Endothelial cell of umbilical vein (primary cell): ENCODE data around the gene HKDC1. TPM values are rescaled to one million over a fixed set of nuclear protein-coding genes. Genes with fewer than 3 reads are reported as not detected.

Experiments used
- BruUV-seq: library from RNA; stranded (reverse); fragments of 400-500 nt; replicated peaks from 2 replicates; lab custom pipeline; 2021; lab: Mats Ljungman, UMichigan
- CTCF ChIA-PET: fragments of 300-600, 350-600 bp; sonication (Branson Sonifier 250); formaldehyde crosslinking; loops from one replicate; lab custom pipeline; 2021; ENCODE audit warnings: antibody characterized with exemption, inconsistent platforms; lab: Charles Lee
- POLR2A ChIA-PET: fragments of 300-600, 350-600 bp; sonication (Branson Sonifier 250); formaldehyde crosslinking; loops from one replicate; lab custom pipeline; 2021; ENCODE audit warnings: antibody characterized with exemption, inconsistent platforms; lab: Charles Lee
- DNase-seq: peaks from one replicate; pipeline ENCODE4 v3.0.0-alpha.2; 2011; ENCODE audit warnings: low read depth, low spot score
- FAIRE-seq: peaks from 2 replicates; lab custom pipeline; 2011; peaks lifted over from hg19 to GRCh38; lab: Jason Lieb, UNC
- H2AFZ ChIP-seq: 2 replicates; pipeline ENCODE4 v1.6.0; 2012; ENCODE audit warnings: low read depth, low read length, control low read depth, inconsistent platforms
- H3K27ac ChIP-seq: 2 replicates; pipeline ENCODE4 v1.5.1; 2011; ENCODE audit warnings: low read depth, mild to moderate bottlenecking, control low read depth, low read length, moderate library complexity; ENCODE audit not compliant: insufficient read depth
- H3K27me3 ChIP-seq, 2 experiments: 2 replicates each; pipeline versions ENCODE4 v1.6.0 to v1.6.1; 2011; ENCODE audit warnings: low read length in 2 of 2, mixed read lengths in 1 of 2; ENCODE audit not compliant: control insufficient read depth in 2 of 2, insufficient read depth in 2 of 2
- H3K36me3 ChIP-seq, 2 experiments: 2 replicates in 1 of 2; 3 replicates in 1 of 2; pipeline ENCODE4 v1.5.1; 2011; ENCODE audit warnings: low read length in 2 of 2, mild to moderate bottlenecking in 1 of 2, moderate library complexity in 1 of 2; ENCODE audit not compliant: control insufficient read depth in 2 of 2, insufficient read depth in 2 of 2; ENCODE audit errors: extremely low read depth in 1 of 2
- H3K4me1 ChIP-seq: 3 replicates; pipeline ENCODE4 v1.5.1; 2011; ENCODE audit warnings: mild to moderate bottlenecking, low read length; ENCODE audit not compliant: control insufficient read depth, insufficient read depth; ENCODE audit errors: extremely low read depth
- H3K4me2 ChIP-seq: 2 replicates; pipeline ENCODE4 v1.6.1; 2011; ENCODE audit warnings: low read length, control low read depth, mixed read lengths; ENCODE audit not compliant: insufficient read depth
- H3K4me3 ChIP-seq, 3 experiments: fragments of 200-600 bp in 1 of 3; sonication (generic), shearing (Covaris generic) in 1 of 3; replicated peaks in 1 of 3; 2 replicates each; pipeline ENCODE4 v1.5.1; 2011 to 2016; ENCODE audit warnings: control low read depth in 3 of 3, low read length in 3 of 3, mild to moderate bottlenecking in 2 of 3, inconsistent platforms in 1 of 3, low read depth in 1 of 3, moderate library complexity in 1 of 3; ENCODE audit not compliant: insufficient read depth in 1 of 3
- H3K79me2 ChIP-seq: 2 replicates; pipeline ENCODE4 v1.6.0; 2012; ENCODE audit warnings: low read length, inconsistent platforms; ENCODE audit not compliant: control insufficient read depth, insufficient read depth
- H3K9ac ChIP-seq: replicated peaks from 2 replicates; pipeline ENCODE3; 2011; ENCODE audit warnings: low read length, control low read depth; ENCODE audit not compliant: insufficient read depth; ENCODE audit errors: extremely low read depth
- H3K9me1 ChIP-seq: replicated peaks from 3 replicates; pipeline ENCODE4 v1.6.0; 2011; ENCODE audit warnings: mild to moderate bottlenecking, low read length; ENCODE audit not compliant: control insufficient read depth, insufficient read depth; ENCODE audit errors: extremely low read depth
- H3K9me3 ChIP-seq: replicated peaks from 2 replicates; pipeline ENCODE4 v1.5.1; 2012; ENCODE audit warnings: low read length, inconsistent platforms; ENCODE audit not compliant: control insufficient read depth, insufficient read depth
- H4K20me1 ChIP-seq: replicated peaks from 2 replicates; pipeline ENCODE3; 2011; ENCODE audit warnings: mild to moderate bottlenecking, low read length; ENCODE audit not compliant: control insufficient read depth, insufficient read depth; ENCODE audit errors: extremely low read depth
- EZH2 ChIP-seq: IDR thresholded peaks from 2 replicates; pipeline ENCODE4 v1.6.1; 2012; ENCODE audit warnings: borderline replicate concordance, low read depth, mild to moderate bottlenecking, moderate library complexity, low read length, inconsistent platforms; ENCODE audit not compliant: severe bottlenecking
- FOS ChIP-seq: IDR thresholded peaks from 2 replicates; pipeline ENCODE4 v1.6.1; 2011; ENCODE audit warnings: mild to moderate bottlenecking, low read length, moderate library complexity, borderline replicate concordance; ENCODE audit not compliant: insufficient read depth
- GATA2 ChIP-seq: IDR thresholded peaks from 2 replicates; pipeline ENCODE4 v1.7.0; 2011; ENCODE audit warnings: low read depth, mild to moderate bottlenecking, moderate library complexity, mixed read lengths, low read length; ENCODE audit not compliant: insufficient read length, insufficient read depth
- JUN ChIP-seq: IDR thresholded peaks from 2 replicates; pipeline ENCODE4 v1.6.1; 2011; ENCODE audit warnings: borderline replicate concordance, low read depth; ENCODE audit not compliant: insufficient read length, insufficient read depth
- MYC ChIP-seq: IDR thresholded peaks from one replicate; pipeline ENCODE4 v1.6.1; 2011; ENCODE audit warnings: mild to moderate bottlenecking, low read depth, low read length
- POLR2A ChIP-seq: IDR thresholded peaks from 2 replicates; pipeline ENCODE4 v1.6.1; 2012; ENCODE audit warnings: low read depth, mild to moderate bottlenecking, control low read depth, low read length
- POLR2AphosphoS5 ChIP-seq: IDR thresholded peaks from 2 replicates; pipeline ENCODE4 v1.6.1; 2012; ENCODE audit warnings: low read depth, mild to moderate bottlenecking, control low read depth, low read length, moderate library complexity; ENCODE audit not compliant: insufficient read depth
- dilution Hi-C: fragments of 300-500 bp; cut with MboI; formaldehyde crosslinking; loops from one replicate; pipeline ENCODE4 v1.15.0; 2019; ENCODE audit warnings: low sequenced_read_pairs; ENCODE audit not compliant: extremely low pct_ligation_motif_present
- intact Hi-C: fragments of 100-400 bp; cut with micrococcal nuclease; formaldehyde crosslinking; loops from one replicate; pipeline ENCODE4 v1.10.0; 2022
- polyA plus RNA-seq, 4 experiments: library from polyadenylated mRNA; depleted of rRNA in 3 of 4; stranded (reverse) in 3 of 4; unstranded in 1 of 4; fragments of >200 nt; gene quantifications; 2 replicates each; pipeline versions ENCODE4 v1.2.1 to v1.2.3, GENCODE V29; 2011 to 2012; ENCODE audit warnings: missing spikeins in 1 of 4
- total RNA-seq: library from RNA; stranded (reverse); gene quantifications from 2 replicates; pipeline ENCODE4 v1.2.3, GENCODE V29; 2021
- TF ChIP-seq, protein P1 (sequence below): IDR thresholded peaks from 2 replicates; pipeline ENCODE4 v1.6.1; 2011; ENCODE audit not compliant: insufficient read depth, insufficient read length
- TF ChIP-seq, protein P2 (sequence below), 2 donors: IDR thresholded peaks; 1 replicate in 1 of 2; 2 replicates in 1 of 2; pipeline ENCODE4 v1.5.1; 2011; ENCODE audit warnings: low read length in 2 of 2, mild to moderate bottlenecking in 2 of 2, moderate library complexity in 2 of 2, control low read depth in 1 of 2, inconsistent platforms in 1 of 2, low read depth in 1 of 2; ENCODE audit not compliant: insufficient read depth in 1 of 2; ENCODE audit errors: extremely low read depth in 1 of 2

Gene HKDC1
- total and polyA plus RNA-seq, 2 donors (not counting 3 experiments of a cell fraction or from before 2014, with no cell fraction given): not detected

DNA sequence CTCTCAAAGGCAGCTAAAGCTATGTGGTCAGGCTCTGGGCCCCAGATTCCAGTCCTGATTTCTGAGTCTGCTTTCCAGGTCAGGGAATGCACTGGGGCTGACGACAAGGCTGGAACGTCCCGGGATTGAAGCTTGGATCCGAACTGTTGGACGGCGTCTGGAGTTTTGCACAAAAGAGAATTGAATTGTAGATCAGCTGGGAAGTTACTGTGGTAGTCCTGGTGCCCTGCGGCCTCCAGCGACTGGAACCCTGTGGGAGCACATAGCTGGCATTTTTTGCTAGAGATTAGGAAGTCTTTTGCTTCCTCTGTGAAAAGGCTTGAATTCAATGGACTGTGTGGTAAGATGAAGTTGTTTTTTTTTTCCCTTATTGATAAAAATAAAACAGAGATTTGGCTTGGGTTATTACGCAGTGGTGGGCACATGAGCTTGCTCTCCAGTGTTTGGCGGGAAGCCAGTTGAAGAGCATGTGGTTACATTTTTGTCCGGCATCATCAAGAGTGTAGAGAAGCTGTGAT, 58.4 kb downstream of the HKDC1 start, which contains the start of gene HK1:
Gene HK1 (plus strand): TSS at position 51 of the 518 bp plus-strand sequence.
- ChIA-PET CTCF (interaction anchor here (0.6 to 1.4 kb wide), 7 partner anchors 12 to 114 kb away, joined by 3 to 5 read pairs (median 3); no protein-coding TSS in a partner anchor), POLR2A (no interaction called here)
- Histone ChIP-seq H2AFZ (peak within 1 kb of the TSS; percentile 87), H3K36me3 (no peaks in the 10 kb centered on the region), H3K27ac (no peak within 1 kb of the TSS), H3K9me1 (no peaks in the 10 kb centered on the region), H3K79me2 (no peaks in the 10 kb centered on the region), H3K4me1 (peaks cover 7% of the 10 kb centered on the region), H3K9ac (no peak within 1 kb of the TSS), H4K20me1 (no peaks in the 10 kb centered on the region), H3K9me3 (no peaks in the 10 kb centered on the region), H3K4me3 (no peak within 1 kb of the TSS), H3K27me3 (peaks cover 0 to 2% of the 10 kb centered on the region in 2 experiments), H3K4me2 (peak within 1 kb of the TSS; percentile 30)
- intact Hi-C loops: no loop called here
- FAIRE-seq: no peak
- dilution Hi-C loops: no loop called here
- no TSS peak for BruUV-seq
- TF ChIP-seq EZH2 (no peak), FOS (no peak), JUN (no peak), MYC (no peak), POLR2AphosphoS5 (no peak), GATA2 (no peak), POLR2A (no peak)
- TF ChIP-seq, protein P1, sequence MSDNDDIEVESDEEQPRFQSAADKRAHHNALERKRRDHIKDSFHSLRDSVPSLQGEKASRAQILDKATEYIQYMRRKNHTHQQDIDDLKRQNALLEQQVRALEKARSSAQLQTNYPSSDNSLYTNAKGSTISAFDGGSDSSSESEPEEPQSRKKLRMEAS: no peak
- TF ChIP-seq, protein P2, sequence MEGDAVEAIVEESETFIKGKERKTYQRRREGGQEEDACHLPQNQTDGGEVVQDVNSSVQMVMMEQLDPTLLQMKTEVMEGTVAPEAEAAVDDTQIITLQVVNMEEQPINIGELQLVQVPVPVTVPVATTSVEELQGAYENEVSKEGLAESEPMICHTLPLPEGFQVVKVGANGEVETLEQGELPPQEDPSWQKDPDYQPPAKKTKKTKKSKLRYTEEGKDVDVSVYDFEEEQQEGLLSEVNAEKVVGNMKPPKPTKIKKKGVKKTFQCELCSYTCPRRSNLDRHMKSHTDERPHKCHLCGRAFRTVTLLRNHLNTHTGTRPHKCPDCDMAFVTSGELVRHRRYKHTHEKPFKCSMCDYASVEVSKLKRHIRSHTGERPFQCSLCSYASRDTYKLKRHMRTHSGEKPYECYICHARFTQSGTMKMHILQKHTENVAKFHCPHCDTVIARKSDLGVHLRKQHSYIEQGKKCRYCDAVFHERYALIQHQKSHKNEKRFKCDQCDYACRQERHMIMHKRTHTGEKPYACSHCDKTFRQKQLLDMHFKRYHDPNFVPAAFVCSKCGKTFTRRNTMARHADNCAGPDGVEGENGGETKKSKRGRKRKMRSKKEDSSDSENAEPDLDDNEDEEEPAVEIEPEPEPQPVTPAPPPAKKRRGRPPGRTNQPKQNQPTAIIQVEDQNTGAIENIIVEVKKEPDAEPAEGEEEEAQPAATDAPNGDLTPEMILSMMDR (IDR thresholded peaks at IDR 0.05; ENCODE audit: extremely low read depth in 1 of 2, insufficient read depth in 1 of 2, low read depth in 1 of 2, low read length in 2 of 2): no peak
- peak; percentile 53 for DNase-seq
